CD4-positive, alpha-beta T cell treated with Interleukin-21 for 1 hour (primary cell): ENCODE measurements around the gene PKP4.

Experiments
- DNase-seq: peaks from one replicate; pipeline ENCODE4 v3.0.0-alpha.2; 2020

Gene PKP4

DNA sequence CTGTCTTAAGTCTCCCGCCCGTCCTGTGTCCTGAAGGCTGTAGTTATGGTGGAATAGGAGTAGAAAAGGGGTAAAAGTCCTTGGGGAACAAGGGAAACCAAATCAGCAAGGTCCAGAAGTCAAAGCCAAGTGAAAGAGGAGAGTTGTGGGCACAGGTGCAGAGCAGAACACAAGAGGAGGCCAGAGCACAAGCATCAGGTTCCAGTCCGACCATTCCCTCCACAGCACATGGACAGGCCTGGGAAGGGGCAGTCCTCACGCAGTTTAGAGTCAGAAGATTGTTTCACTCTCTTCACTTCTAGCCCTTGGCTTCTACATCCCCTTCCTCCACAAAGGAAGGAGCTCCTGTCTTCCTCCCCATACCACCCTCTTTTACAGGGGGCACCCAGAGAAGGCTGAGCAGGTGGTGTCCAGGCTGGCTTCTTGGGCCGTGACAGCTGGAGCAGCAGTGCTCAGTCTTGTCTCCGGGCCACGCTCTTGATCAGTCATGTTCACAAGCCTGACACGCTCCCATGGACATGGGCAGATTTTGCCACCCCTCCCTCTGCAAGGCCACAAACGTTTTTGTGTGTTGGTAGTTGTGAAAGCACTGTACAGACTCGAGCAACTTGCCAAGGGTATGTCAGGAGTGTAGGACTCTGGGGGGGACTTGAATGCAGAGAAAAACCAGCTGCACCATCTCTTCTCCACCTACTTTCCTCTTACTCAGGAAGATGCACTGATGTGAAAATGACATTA is 199.9 kb downstream of the PKP4 start:
- DNase-seq, result no peak

DNA sequence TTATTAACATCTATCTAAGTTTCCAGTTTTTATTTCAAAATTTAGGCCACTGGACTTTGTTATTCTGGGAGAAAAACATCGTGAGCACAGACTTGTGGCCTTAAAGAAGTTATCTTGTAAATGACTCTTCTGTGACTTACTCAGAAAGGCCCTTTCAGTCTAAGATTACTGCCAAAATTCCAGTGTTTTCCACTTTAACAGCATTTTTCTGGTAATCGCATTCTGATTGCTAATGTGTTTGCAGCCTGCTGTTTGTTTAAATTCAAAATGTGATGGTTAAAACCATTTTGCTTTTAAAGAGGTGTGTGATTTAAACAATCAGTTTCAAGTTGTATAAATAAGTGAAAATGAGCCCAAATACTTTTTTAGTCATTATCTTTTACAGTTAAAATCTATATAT is 201.6 kb downstream of the PKP4 start:
- DNase-seq, result no peak

DNA sequence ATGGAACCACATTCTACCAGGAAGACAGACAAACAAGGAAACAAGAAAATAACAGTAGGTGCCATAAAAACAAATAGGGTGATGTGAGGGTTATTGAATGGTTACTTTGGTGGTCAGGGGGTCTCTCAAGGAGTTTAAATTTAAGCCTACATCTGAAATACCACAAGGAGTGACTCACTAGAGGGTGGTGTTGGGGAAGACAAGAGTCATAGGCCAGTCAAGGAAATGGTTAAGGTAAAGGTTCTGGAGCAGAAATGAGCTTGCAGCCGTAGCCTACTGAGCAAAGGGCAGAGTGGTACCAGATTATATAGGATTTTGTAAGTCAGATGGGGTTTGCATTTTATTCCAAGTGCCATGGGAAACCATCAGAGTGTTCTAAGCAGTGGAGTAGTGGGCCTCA is 202.7 kb downstream of the PKP4 start:
- DNase-seq, result no peak

GRCh38 chr2:158661231-158661630 is 204.5 kb downstream of the PKP4 start:
- DNase-seq, result no peak

DNA sequence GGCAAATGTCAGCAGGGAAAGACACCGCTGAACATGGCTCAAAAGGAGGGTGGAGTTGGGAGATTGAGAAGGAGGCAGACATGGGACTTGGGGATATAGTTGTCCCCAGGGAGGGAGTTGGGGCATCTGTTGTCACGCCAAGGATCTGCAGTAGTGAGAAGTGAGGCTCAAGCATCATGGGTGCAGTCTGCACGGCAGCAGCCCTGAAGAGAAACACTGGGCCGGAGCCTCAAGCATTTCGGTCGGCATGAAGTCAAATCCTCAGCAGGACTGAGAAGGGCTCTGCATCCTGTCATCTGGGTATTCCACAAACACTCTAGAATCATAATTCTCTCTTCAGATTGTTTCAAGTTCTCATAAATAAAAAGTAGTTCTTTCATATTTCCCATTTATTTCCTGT is 205.7 kb downstream of the PKP4 start:
- DNase-seq, result no peak

DNA sequence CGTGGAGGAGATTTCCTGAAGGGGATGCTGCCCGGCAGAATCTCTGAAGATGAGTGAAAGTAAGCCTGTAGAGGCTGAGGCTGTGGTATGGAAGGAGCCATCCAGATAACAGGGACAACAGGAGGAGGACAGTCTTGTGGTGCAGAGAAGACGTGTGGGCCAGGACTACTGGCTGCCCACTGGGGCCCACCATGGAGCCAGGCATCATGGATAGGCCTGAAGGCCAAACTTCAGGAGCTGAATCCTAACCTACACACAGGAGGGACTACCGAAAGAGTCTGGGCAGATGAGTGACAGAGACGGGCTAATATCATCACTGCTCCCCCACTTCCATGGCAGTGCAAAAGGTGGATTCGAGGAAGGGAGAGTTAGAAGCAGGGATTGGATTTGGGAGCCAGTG is 207.0 kb downstream of the PKP4 start:
- DNase-seq, result no peak

GRCh38 chr2:158664987-158665386 is 208.2 kb downstream of the PKP4 start:
- no peak for DNase-seq

GRCh38 chr2:158665536-158666302 is 209.0 kb downstream of the PKP4 start:
- no peak for DNase-seq

DNA sequence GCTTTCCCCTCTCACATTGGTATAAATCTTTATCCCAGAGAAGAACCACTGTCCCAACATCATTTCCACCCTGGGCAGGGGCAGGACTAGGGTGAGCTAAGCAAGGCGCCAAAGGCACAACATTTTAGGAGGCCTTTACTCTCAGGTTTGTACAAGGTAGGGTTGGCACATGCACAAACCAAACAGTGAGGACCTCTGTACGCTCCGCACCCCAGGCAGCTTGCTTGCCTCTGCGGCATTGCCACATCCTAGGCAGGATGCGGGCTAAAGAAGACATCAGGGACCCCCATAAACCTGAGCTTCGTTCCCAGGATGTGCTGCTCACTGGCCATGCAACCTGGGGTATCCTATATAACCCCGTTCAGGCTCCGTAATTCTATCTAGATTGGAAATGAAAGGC is 210.2 kb downstream of the PKP4 start:
- DNase-seq, result no peak

DNA sequence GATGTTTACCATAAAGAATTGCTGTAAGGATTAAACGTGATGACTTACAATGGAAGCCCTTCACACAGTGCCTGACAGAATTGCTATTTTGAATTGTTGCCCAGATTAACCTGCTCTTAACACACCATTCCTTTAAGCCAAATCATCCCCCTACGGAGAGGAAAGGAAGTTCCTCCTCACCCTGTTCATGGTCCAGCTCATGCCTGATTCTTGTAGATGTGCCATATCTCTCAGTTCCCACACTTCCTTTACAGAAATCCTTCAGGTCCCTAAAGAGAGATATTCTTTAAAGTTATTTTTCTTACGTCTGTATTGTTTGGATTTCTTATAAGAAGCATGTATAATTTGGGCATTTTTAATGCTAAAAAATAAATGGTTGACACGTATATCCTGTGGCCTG is 210.8 kb downstream of the PKP4 start:
- DNase-seq, result no peak

DNA sequence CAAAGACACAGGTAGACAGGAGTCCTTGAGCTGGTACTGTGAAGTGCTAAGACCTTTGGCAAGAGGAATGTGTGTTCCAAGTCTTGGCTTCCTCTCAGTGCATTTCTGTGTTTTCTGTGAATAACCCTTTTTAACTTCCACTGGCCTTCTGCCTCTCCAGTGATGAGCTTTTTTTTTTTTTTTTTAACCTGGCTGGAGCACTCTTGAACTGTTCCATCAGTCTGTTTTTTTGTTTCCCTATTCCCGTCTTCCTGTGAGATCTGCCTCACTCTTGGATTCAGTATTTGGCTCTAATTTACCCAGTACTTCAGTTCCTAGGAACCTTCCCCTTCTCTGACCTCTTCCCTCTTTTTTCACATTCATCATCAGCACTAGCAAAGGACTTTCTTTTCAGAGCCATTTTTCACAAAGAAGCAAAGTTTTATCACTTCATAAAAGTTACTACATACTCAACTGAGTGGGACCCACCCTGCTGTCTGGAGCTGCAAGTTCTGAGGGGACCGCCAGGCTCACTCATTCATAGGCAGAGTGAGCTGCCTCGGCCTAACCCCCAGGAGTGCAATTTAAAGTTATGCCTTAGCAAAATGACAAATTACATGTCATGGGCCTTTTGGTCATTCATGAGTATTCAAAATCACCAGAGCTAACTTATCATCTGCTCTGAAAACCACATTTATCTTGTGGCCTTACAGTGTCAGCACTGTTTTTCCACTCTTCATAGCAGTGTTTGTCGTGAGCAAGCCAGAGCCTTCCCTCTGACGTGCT is 211.4 kb downstream of the PKP4 start:
- no peak for DNase-seq

DNA sequence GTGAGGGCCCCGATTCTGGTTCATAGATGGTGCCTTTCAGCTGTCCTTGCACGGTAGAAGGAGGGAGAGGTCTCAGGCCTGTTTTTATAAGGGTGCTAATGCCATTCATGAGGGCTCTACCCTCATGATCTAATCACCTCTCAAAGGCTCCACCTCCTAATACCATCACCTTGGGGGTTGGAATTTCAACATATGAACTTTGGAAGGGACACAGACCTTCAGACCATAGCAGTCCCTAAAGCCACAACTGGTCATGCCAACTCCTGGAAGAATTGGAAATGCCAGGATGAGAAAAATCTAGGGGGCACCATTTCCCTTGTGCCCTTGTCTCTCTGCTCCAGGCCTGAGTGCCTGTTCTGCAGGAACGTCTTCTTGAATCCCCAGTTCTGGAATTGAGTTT is 213.5 kb downstream of the PKP4 start:
- no peak for DNase-seq

- DNase-seq, result no peak
These were observed 214.9 kb downstream of the PKP4 start for GRCh38 chr2:158671360-158672245.

DNA sequence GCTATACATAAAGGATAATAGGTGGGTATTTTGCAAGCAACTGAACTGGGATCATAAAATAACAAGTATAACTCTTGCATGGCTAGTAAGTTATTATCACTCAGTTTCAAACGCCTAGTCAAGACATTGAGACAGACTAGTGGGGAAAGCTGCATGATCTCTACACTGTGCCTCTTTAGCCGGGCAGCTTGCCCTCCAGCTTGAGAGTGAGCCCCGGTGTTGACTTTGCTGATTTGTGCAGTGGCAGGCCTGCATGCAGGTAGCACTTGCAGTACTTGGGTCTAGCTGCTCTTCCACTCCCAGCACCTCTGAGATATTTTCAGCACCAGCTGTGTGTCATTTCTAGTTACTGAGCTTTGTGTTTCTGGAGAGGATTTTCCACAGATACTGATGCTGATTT is 219.5 kb downstream of the PKP4 start:
- no peak for DNase-seq

- no peak for DNase-seq
These were observed 219.9 kb downstream of the PKP4 start for GRCh38 chr2:158676696-158677095.

GRCh38 chr2:158677542-158677941 is 220.8 kb downstream of the PKP4 start:
- no peak for DNase-seq

DNA sequence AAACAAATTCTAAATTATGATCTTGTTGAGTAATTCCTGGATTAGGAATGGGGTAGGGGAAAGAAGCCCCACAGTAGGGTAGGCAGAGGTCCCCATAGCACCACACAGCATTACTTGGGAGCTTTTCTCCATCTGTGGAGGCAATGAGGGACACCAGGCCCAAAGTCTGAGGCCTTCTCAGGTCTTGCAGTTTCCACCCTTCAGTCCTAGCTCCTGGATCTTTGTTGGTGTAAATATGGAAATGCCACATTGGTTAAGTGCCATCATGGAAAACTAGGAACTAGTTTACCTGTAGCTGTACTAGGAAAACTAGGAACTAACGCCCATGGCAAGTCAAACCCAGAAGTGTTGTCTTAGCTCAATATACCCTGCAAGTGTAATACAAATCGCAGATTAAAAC is 225.1 kb downstream of the PKP4 start:
- DNase-seq, result no peak

DNA sequence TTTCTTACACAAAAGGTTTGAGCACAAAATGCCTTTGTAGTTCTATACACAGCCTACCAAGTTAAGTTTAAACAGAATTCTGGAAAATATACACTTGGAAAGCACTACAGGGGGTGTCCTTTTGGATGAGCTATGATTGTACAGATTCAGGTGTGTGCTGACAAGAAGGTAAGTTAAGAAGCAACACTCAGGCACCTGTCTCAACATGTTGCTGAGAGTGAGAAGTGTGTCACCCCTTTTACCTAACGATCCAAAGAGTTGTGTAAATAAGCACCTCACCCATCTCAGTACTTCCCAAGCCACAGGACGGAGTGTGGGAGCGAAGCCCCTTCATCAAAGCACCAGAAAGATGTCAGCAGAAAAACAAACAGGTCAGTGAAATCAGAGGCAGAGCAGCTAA is 228.9 kb downstream of the PKP4 start:
- no peak for DNase-seq

GRCh38 chr2:158686210-158686691 is 229.5 kb downstream of the PKP4 start:
- DNase-seq, result no peak

- no peak for DNase-seq
These were observed 230.6 kb downstream of the PKP4 start for GRCh38 chr2:158687315-158687714.

DNA sequence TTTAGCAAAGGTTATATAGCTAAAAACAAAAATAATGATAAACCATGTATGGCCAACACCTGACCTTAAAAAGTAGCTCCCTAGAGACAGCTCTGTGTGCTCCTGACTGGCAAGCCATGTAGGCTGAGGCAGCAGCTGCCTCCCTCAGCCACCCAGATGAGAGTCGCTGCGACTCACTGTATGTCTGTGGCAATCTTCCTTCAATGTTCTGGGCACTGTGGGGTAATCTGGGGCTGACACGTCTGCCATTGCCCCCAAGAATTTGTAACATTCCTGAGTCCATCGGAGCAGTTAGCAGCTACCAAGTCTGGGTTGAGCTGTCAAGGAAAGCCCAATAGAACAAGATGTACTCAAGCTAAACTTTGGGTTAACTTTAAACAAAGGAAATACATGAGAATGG is 232.0 kb downstream of the PKP4 start:
- no peak for DNase-seq

DNA sequence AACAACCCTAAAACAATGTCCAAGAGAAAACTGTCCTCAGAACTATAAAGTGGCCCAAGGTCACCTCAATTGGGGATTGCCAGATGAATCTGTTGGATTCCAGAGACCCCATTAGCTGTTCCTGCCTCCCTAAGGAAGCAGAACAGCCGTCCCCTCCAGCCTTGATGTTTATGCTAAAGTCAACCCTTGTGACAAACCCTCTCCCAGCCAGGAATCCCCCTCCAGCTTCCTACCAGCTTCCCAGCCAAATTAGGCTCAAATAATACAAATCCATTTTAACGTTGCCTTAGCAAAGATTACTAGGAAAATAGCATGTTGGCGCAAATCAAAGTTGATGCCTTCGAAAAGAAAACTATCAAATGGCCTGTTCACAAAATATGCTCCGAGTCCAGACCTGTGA is 232.6 kb downstream of the PKP4 start:
- DNase-seq, result no peak

GRCh38 chr2:158690823-158691222 is 234.1 kb downstream of the PKP4 start:
- DNase-seq, result no peak
